Caco-2 (cell line): ENCODE measurements around the gene GJA9. TPM values are rescaled to one million over a fixed set of nuclear protein-coding genes. Genes with fewer than 3 reads are reported as not detected.

Source experiments
- BruUV-seq: library from RNA; stranded (reverse); fragments of 400-500 nt; replicated peaks from 2 replicates; lab custom pipeline; 2021; lab: Mats Ljungman, UMichigan
- CTCF ChIA-PET: fragments of 300-600 bp; sonication (Branson Sonifier 250); formaldehyde crosslinking; loops from one replicate; lab custom pipeline; 2022; ENCODE audit warnings: antibody characterized with exemption; lab: Charles Lee
- POLR2A ChIA-PET: fragments of 300-600 bp; sonication (Branson Sonifier 250); formaldehyde crosslinking; loops from one replicate; lab custom pipeline; 2022; ENCODE audit warnings: antibody characterized with exemption; lab: Charles Lee
- DNase-seq, 2 experiments: peaks; one replicate each; pipeline versions ENCODE4 v3.0.0 to v3.0.0-alpha.2; 2020 to 2022
- H3K27me3 ChIP-seq: replicated peaks from 2 replicates; pipeline ENCODE4 v1.6.0; 2011; ENCODE audit warnings: low read length; ENCODE audit not compliant: control insufficient read depth, insufficient read depth
- H3K36me3 ChIP-seq: 2 replicates; pipeline ENCODE4 v1.5.1; 2011; ENCODE audit warnings: low read length; ENCODE audit not compliant: control insufficient read depth, insufficient read depth
- H3K4me1 ChIP-seq: fragments of 250-450 bp; sonication (Bioruptor Pico); 2 replicates; pipeline ENCODE4 v1.5.1; 2020; ENCODE audit warnings: mild to moderate bottlenecking
- H3K4me3 ChIP-seq: 2 replicates; pipeline ENCODE4 v1.5.1; 2011; ENCODE audit warnings: low read depth, mild to moderate bottlenecking, control low read depth, low read length
- H3K9me3 ChIP-seq: fragments of 250-450 bp; sonication (Bioruptor Pico); 2 replicates; pipeline ENCODE4 v1.5.1; 2020; ENCODE audit warnings: mild to moderate bottlenecking, moderate library complexity
- H3K27ac Mint-ChIP-seq: one replicate; pipeline ENCODE4 v1.8.0; 2022; ENCODE audit warnings: mixed read lengths; ENCODE audit not compliant: unreplicated experiment
- H3K27me3 Mint-ChIP-seq: one replicate; pipeline ENCODE4 v1.8.0; 2022; ENCODE audit warnings: mixed read lengths; ENCODE audit not compliant: insufficient read depth, unreplicated experiment
- H3K36me3 Mint-ChIP-seq: one replicate; pipeline ENCODE4 v1.8.0; 2022; ENCODE audit warnings: mild to moderate bottlenecking, mixed read lengths; ENCODE audit not compliant: insufficient read depth, unreplicated experiment
- H3K4me1 Mint-ChIP-seq: one replicate; pipeline ENCODE4 v1.8.0; 2022; ENCODE audit warnings: low read depth, mixed read lengths; ENCODE audit not compliant: unreplicated experiment
- H3K4me3 Mint-ChIP-seq: one replicate; pipeline ENCODE4 v1.8.0; 2022; ENCODE audit warnings: mild to moderate bottlenecking, moderate library complexity, mixed read lengths; ENCODE audit not compliant: unreplicated experiment
- H3K9me3 Mint-ChIP-seq: one replicate; pipeline ENCODE4 v1.8.0; 2022; ENCODE audit warnings: mixed read lengths; ENCODE audit not compliant: unreplicated experiment
- intact Hi-C: fragments of 100-400 bp; cut with micrococcal nuclease; formaldehyde crosslinking; loops from one replicate; pipeline ENCODE4 v1.10.0; 2022; ENCODE audit not compliant: unreplicated experiment
- total RNA-seq: library from RNA; stranded (reverse); gene quantifications from 2 replicates; pipeline ENCODE4 v1.2.3, GENCODE V29; 2022
- TF ChIP-seq, protein P1 (sequence below), 2 experiments: fragments of 200-600 bp in 1 of 2; IDR thresholded peaks; 1 replicate in 1 of 2; 2 replicates in 1 of 2; pipeline versions ENCODE4 v1.5.1 to v1.8.0; 2011 to 2022; ENCODE audit warnings: antibody characterized with exemption in 1 of 2, control low read depth in 1 of 2, inconsistent platforms in 1 of 2, low read depth in 1 of 2, low read length in 1 of 2, mild to moderate bottlenecking in 1 of 2, moderate library complexity in 1 of 2; ENCODE audit not compliant: insufficient read depth in 1 of 2, severe bottlenecking in 1 of 2, unreplicated experiment in 1 of 2

The GJA9 gene
- total RNA-seq, 1 experiment from 2014 or later: not detected

DNA sequence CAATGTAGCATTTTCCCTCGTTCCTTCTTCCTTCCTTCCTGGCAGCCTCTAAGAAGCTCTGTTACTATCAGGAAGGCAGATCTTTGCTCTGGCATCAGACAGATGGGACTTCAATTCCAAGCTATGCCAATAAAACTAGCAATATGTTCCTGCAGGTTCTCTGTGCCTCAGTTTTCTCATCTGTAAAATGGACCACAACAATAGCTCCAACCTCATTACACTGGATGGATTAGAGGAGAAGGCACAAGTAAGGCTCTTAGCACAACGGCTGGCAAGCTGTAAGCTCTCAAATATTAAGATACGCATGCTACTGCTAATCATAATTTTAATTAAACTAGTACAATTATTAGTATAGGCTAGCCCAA is 49.0 kb downstream of the GJA9 start:
- Histone ChIP-seq H3K36me3 (no peaks in the 10 kb centered on the region), H3K4me3 (no peak overlapping the region), H3K4me1 (no peaks in the 10 kb centered on the region), H3K27me3 (no peaks in the 10 kb centered on the region; the same call in 1 of the 2 replicates), H3K9me3 (no peaks in the 10 kb centered on the region)
- ChIA-PET POLR2A (no interaction called here), CTCF (no interaction called here)
- Mint-ChIP-seq H3K36me3 (no peaks in the 10 kb centered on the region), H3K4me3 (no peak overlapping the region), H3K9me3 (no peaks in the 10 kb centered on the region), H3K27me3 (peaks cover 10% of the 10 kb centered on the region), H3K27ac (no peak overlapping the region), H3K4me1 (no peaks in the 10 kb centered on the region)
- TF ChIP-seq, protein P1, sequence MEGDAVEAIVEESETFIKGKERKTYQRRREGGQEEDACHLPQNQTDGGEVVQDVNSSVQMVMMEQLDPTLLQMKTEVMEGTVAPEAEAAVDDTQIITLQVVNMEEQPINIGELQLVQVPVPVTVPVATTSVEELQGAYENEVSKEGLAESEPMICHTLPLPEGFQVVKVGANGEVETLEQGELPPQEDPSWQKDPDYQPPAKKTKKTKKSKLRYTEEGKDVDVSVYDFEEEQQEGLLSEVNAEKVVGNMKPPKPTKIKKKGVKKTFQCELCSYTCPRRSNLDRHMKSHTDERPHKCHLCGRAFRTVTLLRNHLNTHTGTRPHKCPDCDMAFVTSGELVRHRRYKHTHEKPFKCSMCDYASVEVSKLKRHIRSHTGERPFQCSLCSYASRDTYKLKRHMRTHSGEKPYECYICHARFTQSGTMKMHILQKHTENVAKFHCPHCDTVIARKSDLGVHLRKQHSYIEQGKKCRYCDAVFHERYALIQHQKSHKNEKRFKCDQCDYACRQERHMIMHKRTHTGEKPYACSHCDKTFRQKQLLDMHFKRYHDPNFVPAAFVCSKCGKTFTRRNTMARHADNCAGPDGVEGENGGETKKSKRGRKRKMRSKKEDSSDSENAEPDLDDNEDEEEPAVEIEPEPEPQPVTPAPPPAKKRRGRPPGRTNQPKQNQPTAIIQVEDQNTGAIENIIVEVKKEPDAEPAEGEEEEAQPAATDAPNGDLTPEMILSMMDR (IDR thresholded peaks at IDR 0.05; ENCODE audit: insufficient read depth in 1 of 2, low read depth in 1 of 2, low read length in 1 of 2, severe bottlenecking in 1 of 2, unreplicated experiment in 1 of 2): no peak
- no TSS peak for BruUV-seq
- intact Hi-C loops: loop anchor here (10.0 kb wide), 1 partner anchor 228 kb away; no protein-coding TSS in a partner anchor
- no peak for DNase-seq

GRCh38 chr1:38831731-38832369 is 49.5 kb downstream of the GJA9 start:
- DNase-seq: no peak
- Mint-ChIP-seq H3K4me1 (no peaks in the 10 kb centered on the region), H3K27ac (no peak overlapping the region), H3K27me3 (peaks cover 10% of the 10 kb centered on the region), H3K36me3 (no peaks in the 10 kb centered on the region), H3K9me3 (no peaks in the 10 kb centered on the region), H3K4me3 (no peak overlapping the region)
- H3K27me3 ChIP-seq: no peaks in the 10 kb centered on the region; the same call in 1 of the 2 replicates
- no peak overlapping the region for H3K4me3 ChIP-seq
- intact Hi-C loops: loop anchor here (10.0 kb wide), 1 partner anchor 227 kb away; no protein-coding TSS in a partner anchor
- POLR2A ChIA-PET: no interaction called here
- H3K9me3 ChIP-seq: no peaks in the 10 kb centered on the region
- TF ChIP-seq, protein P1 (IDR thresholded peaks at IDR 0.05; ENCODE audit: insufficient read depth in 1 of 2, low read depth in 1 of 2, low read length in 1 of 2, severe bottlenecking in 1 of 2, unreplicated experiment in 1 of 2): no peak
- H3K4me1 ChIP-seq: no peaks in the 10 kb centered on the region
- H3K36me3 ChIP-seq: no peaks in the 10 kb centered on the region
- no TSS peak for BruUV-seq
- CTCF ChIA-PET: no interaction called here

DNA sequence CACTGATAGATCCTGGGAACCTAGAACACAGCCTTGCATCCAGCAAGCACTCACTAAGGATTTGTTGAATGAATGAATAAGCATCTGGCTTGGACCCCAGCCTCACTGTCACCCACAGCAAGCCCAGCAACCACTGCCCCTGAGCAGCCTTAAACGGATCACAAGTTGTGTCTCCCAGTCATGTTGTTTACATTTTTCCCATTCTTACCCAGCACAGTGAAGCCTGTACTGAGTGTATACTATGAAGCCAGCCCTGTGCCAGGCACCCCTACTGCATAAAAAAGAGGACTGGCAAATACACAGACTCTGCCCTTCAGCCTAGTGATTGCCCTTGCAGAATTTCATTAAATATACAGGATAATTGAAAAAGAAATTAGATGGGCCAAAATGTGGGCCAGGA is 52.0 kb downstream of the GJA9 start:
- POLR2A ChIA-PET: no interaction called here
- H3K27me3 Mint-ChIP-seq: peaks cover 17% of the 10 kb centered on the region
- no peak overlapping the region for H3K4me3 Mint-ChIP-seq
- no TSS peak for BruUV-seq
- H3K27me3 ChIP-seq: no peaks in the 10 kb centered on the region; the same call in 1 of the 2 replicates
- H3K27ac Mint-ChIP-seq: no peak overlapping the region
- intact Hi-C loops: no loop called here
- CTCF ChIA-PET: no interaction called here
- no peaks in the 10 kb centered on the region for H3K9me3 ChIP-seq
- no peaks in the 10 kb centered on the region for H3K36me3 ChIP-seq
- no peaks in the 10 kb centered on the region for H3K9me3 Mint-ChIP-seq
- H3K4me1 Mint-ChIP-seq: no peaks in the 10 kb centered on the region
- no peaks in the 10 kb centered on the region for H3K36me3 Mint-ChIP-seq
- H3K4me3 ChIP-seq: no peak overlapping the region
- H3K4me1 ChIP-seq: no peaks in the 10 kb centered on the region
- no peak for DNase-seq
- TF ChIP-seq, protein P1 (IDR thresholded peaks at IDR 0.05; ENCODE audit: insufficient read depth in 1 of 2, low read depth in 1 of 2, low read length in 1 of 2, severe bottlenecking in 1 of 2, unreplicated experiment in 1 of 2): no peak
